AG09319 (cell line): ENCODE data around the gene TFEB.

ENCODE experiments used
- DNase-seq: peaks from one replicate; pipeline ENCODE4 v3.0.0-alpha.2; 2010; ENCODE audit warnings: low read depth; ENCODE audit errors: extremely low read depth
- CTCF ChIP-seq: IDR thresholded peaks from 2 replicates; pipeline ENCODE4 v1.5.1; 2011; ENCODE audit warnings: low read depth, mild to moderate bottlenecking, inconsistent platforms, low read length, moderate library complexity

The TFEB gene

GRCh38 chr6:41706876-41707564 is 28.4 kb downstream of the TFEB start:
- no peak for TF ChIP-seq CTCF

GRCh38 chr6:41705996-41706835 is 29.2 kb downstream of the TFEB start:
- TF ChIP-seq CTCF: peak; percentile 77
- peak; percentile 37 for DNase-seq

More at GRCh38 chr6:41706876-41707564, 28.4 kb downstream of the TFEB start:
- peak; percentile 25 for DNase-seq

- TF ChIP-seq CTCF: no peak
- no peak for DNase-seq
These were observed 30.0 kb downstream of the TFEB start for GRCh38 chr6:41705311-41705995.

- DNase-seq: no peak
- TF ChIP-seq CTCF: no peak
These were observed 30.6 kb downstream of the TFEB start for GRCh38 chr6:41704656-41705310.

- DNase-seq: no peak
- TF ChIP-seq CTCF: no peak
These were observed 31.4 kb downstream of the TFEB start for GRCh38 chr6:41704028-41704427.

- no peak for TF ChIP-seq CTCF
- no peak for DNase-seq
These were observed 32.5 kb downstream of the TFEB start for GRCh38 chr6:41702771-41703494.
